GDM1 (cell line): Measurements from ENCODE around the gene BORCS5.
"Not testable (repeated sequence)": the region's sequence is repeated elsewhere in the genome, so short reads cannot be mapped to it uniquely, and the experiment has no call there.

Experiments used
- DNase-seq: peaks from one replicate; lab custom pipeline; 2025; lab: John Stamatoyannopoulos, UW

The BORCS5 gene

GRCh38 chr12:12488296-12488695, 131.4 kb downstream of the BORCS5 start:
- no peak for DNase-seq

GRCh38 chr12:12488823-12489550, 132.1 kb downstream of the BORCS5 start:
- DNase-seq, result no peak

DNA sequence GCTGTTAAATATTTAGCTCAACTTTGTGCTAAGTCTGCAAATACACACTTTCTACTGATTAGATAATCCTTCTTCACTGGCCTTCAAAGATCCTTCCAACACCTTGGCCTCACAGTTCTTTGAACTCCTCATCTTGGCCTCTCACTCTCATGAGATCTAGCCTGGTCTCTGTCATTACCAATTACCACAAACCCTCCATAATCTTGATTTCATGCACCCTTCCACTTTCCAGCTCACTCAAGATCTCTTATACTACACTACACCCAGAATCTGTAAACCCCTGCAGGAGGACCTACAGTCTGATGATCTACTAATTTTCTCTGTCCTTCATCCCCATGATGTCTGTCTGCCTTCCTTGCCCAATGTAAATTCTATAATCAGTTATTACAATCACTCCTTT, 134.7 kb downstream of the BORCS5 start:
- no peak for DNase-seq

DNA sequence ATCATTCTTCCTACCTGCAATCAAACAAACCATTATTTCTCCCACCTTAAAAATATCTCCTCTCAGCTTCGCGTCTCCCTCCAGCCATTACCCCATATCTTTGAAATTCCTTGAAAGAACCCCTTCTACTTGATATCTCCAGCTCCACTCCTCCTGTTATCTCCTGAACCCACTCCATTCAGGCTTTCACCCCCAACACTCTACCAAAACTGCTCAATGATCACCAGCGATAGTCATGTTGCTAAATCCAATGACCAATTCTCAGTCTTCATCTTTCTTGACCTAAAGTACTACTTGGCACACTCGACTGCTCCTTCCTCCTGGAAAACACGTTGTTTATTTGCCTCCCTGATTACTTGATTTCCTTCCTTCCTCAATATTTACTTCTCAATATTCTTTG, 135.7 kb downstream of the BORCS5 start:
- DNase-seq, result no peak

DNA sequence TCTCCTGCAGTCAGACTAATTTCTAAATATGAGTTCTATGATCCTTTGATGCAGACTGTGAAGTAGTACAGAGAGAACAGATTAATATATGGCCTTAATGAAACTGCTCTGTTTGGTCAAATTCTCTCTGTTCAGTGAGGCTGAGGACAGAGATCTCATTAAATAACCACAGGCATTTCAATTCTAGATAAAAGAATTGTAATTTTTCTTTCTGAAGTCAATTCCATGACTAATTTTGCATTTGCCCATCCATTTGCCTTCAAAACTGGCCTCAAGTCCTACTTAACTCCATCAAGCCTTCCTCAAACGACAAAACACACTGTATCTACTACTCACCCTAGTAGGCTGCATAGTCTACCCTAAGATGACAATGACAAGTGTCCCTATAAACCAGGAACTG, 138.7 kb downstream of the BORCS5 start:
- no peak for DNase-seq

GRCh38 chr12:12498210-12498609, 141.3 kb downstream of the BORCS5 start:
- DNase-seq, result no peak

DNA sequence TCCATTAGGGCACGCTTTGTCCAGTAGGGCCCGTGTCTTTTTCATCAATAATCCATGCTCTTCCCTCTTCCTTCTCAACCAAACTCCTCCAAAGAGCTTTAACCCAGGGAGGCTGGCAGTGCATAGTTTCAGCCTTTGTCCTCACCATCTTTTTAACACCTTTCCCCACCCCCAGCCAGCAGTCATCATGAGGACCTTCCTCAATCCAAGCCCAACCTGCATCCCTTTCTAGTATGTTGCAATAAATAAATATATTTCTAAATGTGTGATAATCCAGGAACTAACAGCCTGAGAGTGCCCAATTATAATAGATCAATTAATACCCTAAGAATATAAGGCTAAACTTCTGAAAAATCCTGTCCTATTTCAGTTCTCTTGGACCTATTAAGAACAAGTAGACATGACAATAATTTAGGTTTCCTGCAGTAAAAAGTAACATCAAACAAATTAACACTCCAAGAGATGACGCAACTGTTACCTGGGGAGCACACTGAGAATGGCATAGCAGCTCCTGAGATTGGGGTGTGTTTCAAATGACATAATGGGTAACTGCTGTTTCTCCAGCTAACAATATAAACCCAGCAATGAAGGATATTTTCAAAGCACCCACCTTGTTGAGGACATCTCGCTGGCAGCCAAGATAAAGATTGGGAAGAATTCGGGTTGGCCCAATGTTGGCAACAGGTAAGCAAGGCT, 143.2 kb downstream of the BORCS5 start:
- DNase-seq, result no peak

DNA sequence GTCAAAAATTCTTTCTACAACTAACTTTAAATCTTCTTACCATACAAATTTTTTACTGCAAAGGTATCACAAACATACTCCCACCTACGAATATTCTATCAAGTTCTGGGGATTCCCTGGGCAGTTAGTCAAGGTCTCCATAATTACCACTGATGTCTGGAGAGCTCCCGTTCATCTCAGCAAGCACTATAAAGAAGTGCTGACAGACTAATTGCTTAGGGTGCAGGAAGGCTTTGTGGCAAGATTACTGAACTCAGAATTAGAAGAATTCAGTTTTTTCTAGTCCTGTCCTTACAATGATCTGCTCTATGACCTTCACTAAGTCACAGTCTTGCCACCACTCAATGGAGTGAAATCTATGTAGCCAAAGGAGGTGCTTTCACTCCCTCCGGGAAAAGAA, 144.2 kb downstream of the BORCS5 start:
- no peak for DNase-seq

- DNase-seq, result not testable (repeated sequence)
These were observed 145.4 kb downstream of the BORCS5 start for GRCh38 chr12:12502130-12502814.

GRCh38 chr12:12502815-12503151, 145.9 kb downstream of the BORCS5 start:
- DNase-seq, result no peak

DNA sequence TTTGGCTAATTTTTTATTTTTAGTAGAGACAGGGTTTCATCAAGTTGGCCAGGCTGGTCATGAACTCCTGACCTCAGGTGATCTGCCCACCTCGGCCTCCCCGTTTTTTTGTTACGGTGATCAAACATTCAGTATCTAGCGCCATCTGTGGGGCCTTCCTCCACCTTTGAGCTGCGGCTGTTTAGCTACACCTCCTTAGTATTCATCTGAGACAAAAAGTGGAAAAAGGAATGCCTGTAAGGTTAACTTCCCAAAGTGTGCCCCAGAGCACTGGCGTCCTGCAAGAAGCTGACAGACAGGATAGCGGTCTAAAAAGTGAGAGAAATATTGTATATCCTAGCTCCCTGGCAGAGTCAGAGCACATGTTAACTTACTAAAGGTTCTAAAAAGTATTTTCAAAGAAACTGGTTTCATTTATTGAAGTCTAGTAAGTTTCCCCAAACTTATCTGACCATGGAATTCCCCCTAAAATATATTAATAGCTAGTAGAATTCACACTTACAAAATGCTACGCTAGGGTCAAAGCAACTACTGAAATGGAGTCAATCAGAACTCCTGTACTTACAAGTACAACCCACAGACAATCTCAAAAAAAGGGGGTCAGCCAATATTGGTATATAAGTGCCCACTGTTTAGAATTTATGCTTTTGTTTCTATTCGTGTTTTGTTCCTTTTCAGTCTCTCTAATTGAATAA, 146.7 kb downstream of the BORCS5 start:
- no peak for DNase-seq

- DNase-seq, result no peak
These were observed 148.9 kb downstream of the BORCS5 start for GRCh38 chr12:12505544-12506495.

- DNase-seq, result no peak
These were observed 149.6 kb downstream of the BORCS5 start for GRCh38 chr12:12506496-12506890.

- DNase-seq, result no peak
These were observed 150.2 kb downstream of the BORCS5 start for GRCh38 chr12:12507121-12507520.

- DNase-seq, result no peak
These were observed 151.7 kb downstream of the BORCS5 start for GRCh38 chr12:12508612-12509011.

DNA sequence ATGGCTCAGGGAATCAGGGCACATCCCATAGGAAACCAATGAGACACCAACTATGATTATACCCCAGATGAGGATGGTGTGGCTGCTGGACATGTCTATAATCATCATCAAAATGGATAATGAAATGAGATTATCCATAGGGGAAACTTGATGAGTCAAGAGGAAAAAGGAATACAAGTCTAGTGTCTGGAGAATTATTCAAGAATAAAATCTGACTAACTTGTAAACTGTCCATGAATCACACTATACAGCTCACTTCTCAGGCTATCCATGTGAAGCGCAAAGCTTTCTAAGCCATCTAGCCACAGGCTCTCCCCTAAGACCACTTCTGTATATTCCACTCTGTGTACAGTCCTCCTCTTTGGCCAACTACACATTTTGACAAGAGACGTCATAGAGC, 153.3 kb downstream of the BORCS5 start:
- no peak for DNase-seq

DNA sequence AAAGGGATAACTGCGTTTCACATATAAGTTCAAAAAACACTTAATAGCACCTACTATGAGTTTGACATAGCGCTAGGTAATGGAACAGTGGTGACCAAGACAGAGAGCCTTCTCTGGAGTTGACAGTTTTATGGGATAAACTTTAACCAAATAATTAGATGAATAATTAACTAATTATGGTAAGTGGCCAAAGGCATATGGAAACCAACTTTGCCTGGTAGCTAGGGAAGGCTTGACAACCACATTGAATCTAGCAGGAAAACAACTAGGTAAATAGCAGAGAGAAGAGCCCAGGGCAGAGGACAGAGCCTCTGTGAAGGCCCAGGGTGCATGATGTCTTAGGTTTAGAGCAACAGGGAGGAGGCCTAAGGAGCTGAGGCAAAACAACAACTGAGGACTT, 153.7 kb downstream of the BORCS5 start:
- no peak for DNase-seq

DNA sequence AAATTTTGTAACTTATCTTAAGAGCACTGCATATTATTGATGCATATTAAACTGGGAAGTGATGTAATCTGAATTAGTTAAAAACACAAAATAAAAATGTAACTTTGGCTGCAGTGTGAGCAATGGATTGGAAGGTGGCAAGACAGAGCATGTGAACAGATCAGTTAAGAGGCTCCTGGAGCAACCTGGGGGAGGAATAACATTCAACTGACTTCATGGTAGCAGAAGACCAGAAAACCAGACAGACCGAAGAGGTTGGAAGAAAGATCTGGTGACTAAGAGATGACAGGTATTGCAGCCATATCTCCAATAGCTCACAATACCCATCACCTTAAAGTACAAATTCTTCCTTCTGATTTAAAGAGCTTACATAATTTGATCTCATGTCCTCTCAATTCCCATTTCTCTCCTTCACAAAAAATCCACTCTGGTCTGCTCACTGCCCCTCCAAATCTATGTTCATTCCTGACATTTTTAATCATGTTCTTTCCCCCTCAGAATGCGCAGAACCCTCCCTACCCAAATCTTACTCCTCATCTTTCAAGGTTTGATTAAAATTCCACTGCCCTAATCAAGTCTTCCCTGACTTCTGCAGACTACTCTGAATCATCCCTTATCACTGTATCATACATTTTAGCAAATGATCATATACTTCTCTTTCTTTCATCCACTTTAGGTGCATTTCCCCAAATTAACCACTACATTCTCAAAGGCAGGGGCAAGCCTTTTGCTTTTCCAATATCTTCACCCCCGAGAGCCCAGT, 154.3 kb downstream of the BORCS5 start:
- DNase-seq, result no peak

DNA sequence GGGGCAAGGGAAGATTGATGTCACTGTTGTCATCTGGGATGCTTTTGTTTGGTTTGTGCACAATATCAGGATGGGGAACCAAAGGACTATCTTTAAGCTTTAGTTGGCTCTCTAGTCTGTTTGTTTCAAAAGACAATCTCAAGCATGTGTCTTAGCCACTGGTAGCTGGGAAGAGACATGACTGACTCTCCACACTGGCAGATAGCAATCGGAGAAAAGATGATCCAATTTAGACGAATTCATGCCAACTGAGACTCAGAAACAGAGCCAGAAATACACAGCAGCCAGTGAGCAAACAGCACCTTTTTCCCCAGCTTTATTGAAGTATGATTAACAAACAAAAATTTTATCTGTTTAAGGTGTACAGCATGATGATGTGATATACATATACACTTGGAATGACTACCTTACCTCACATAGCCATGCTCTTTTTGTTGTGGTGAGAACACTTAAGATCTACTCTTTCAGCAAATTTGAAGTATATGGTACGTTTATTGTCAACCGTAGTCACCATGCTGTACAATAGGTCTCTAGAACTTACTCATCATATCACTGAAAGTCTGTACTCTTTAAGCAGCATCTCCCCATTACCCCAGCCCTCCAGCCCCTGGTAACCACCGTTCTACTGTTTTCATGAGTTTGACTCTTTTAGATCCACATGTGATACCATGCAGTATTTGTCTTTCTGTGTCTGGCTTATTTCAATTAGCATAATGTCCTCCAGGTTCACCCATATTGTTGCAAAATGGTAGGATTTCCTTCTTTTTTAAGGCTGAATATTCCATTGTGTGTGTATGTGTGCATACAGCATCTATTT, 155.2 kb downstream of the BORCS5 start:
- DNase-seq, result no peak
